Fibroblast of lung (primary cell): ENCODE results near the gene RBFOX1.

Source experiments
- EZH2 ChIP-seq: IDR thresholded peaks from 2 replicates; pipeline ENCODE4 v1.5.1; 2012; ENCODE audit warnings: low read length, control low read depth, mild to moderate bottlenecking; ENCODE audit errors: missing control alignments
- TF ChIP-seq, protein P1 (sequence below), 2 donors: IDR thresholded peaks in 1 of 2; conservative IDR thresholded peaks in 1 of 2; 1 replicate in 1 of 2; 2 replicates in 1 of 2; pipeline ENCODE4 v1.5.1; 2011 to 2012; ENCODE audit warnings: low read length in 2 of 2, control low read depth in 1 of 2, inconsistent platforms in 1 of 2, low read depth in 1 of 2, mild to moderate bottlenecking in 1 of 2

DNA sequence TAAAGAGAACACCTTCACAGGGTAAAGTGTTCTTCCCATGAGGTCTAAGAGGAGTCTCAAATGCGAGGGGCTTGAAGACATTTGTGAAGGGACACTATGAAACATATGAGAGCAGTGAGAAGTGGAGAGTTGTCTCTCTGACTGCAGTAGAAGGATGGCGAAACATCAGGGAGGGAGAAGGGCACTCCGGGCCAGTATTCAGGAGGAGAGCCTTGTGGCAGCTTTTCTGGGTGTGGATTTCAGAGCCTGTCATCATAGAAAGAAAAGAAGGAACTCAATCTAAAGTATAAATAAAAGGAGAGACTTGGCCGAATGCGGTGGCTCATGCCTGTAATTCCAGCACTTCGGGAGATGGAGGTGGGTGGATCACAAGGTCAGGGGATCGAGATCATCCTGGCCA is 117.2 kb downstream of the RBFOX1 start:
- TF ChIP-seq, protein P1, sequence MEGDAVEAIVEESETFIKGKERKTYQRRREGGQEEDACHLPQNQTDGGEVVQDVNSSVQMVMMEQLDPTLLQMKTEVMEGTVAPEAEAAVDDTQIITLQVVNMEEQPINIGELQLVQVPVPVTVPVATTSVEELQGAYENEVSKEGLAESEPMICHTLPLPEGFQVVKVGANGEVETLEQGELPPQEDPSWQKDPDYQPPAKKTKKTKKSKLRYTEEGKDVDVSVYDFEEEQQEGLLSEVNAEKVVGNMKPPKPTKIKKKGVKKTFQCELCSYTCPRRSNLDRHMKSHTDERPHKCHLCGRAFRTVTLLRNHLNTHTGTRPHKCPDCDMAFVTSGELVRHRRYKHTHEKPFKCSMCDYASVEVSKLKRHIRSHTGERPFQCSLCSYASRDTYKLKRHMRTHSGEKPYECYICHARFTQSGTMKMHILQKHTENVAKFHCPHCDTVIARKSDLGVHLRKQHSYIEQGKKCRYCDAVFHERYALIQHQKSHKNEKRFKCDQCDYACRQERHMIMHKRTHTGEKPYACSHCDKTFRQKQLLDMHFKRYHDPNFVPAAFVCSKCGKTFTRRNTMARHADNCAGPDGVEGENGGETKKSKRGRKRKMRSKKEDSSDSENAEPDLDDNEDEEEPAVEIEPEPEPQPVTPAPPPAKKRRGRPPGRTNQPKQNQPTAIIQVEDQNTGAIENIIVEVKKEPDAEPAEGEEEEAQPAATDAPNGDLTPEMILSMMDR (conservative IDR thresholded peaks at IDR 0.05 in 1 of 2, IDR thresholded peaks at IDR 0.05 in 1 of 2; ENCODE audit: low read depth in 1 of 2, low read length in 2 of 2) = no peak
- no peak for TF ChIP-seq EZH2
